ENCODE measurements around the gene KRT2. TPM values are rescaled to one million over a fixed set of nuclear protein-coding genes. Genes with fewer than 3 reads are reported as not detected.

KRT2 gene
- total and polyA plus RNA-seq, 10 of the 15 experiments (the other 5 are each of a cell fraction or from before 2014, with no cell fraction given): 0.08 to 0.12 TPM; not detected in 8

- ATAC-seq (no peak), FAIRE-seq (no peak), DNase-seq (ENCODE audit: low read depth, low spot score) (no peak)
- Histone ChIP-seq H3K36me3 (ENCODE audit: control insufficient read depth in 2 of 2, insufficient read depth in 2 of 2, low read length in 1 of 2) (no peaks in the 10 kb centered on the region), H3K9me3 (replicated peaks; ENCODE audit: control insufficient read depth, insufficient read depth, low read length) (no peaks in the 10 kb centered on the region), H4K20me1 (ENCODE audit: control insufficient read depth, insufficient read depth) (no peaks in the 10 kb centered on the region; the same call in 1 of the 2 replicates), H3K9ac (ENCODE audit: control insufficient read depth, insufficient read depth, low read length) (no peak overlapping the region), H3K27me3 (replicated peaks in 1 of 2; ENCODE audit: control insufficient read depth in 2 of 2, insufficient read depth in 2 of 2, low read length in 1 of 2) (peaks cover 9 to 11% of the 10 kb centered on the region in 2 experiments), H3K4me1 (ENCODE audit: control insufficient read depth, insufficient read depth, low read length) (no peaks in the 10 kb centered on the region), H3K4me3 (no peak overlapping the region), H2AFZ (ENCODE audit: control insufficient read depth, low read depth, low read length) (no peak overlapping the region), H3K4me2 (ENCODE audit: control insufficient read depth, insufficient read depth) (no peak overlapping the region), H3K79me2 (ENCODE audit: control insufficient read depth, insufficient read depth, low read length) (no peaks in the 10 kb centered on the region), H3K27ac (ENCODE audit: control insufficient read depth, insufficient read depth) (no peak overlapping the region)
- BruUV-seq (replicated peaks): no TSS peak
- ChIA-PET RAD21 (ENCODE audit: unreplicated experiment) (no interaction called here), POLR2A (no interaction called here), CTCF (no interaction called here), SMC1A (ENCODE audit: uncharacterized antibody, unreplicated experiment) (no interaction called here)
- in situ Hi-C loops (cut with MboI) (no loop called here), intact Hi-C loops (cut with micrococcal nuclease; ENCODE audit: unreplicated experiment) (no loop called here)
- 0% methylated on average over 1 of the region's 1 CpG for WGBS (ENCODE audit: insufficient coverage, insufficient replicate concordance, low lambda C conversion rate, missing lambda C conversion rate)
- TF ChIP-seq PML (IDR thresholded peaks at IDR 0.05; ENCODE audit: low read length) (no peak), EP300 (IDR thresholded peaks at IDR 0.05; ENCODE audit: borderline replicate concordance in 1 of 2, control insufficient read depth in 1 of 2, low read depth in 2 of 2, low read length in 2 of 2) (no peak), SIN3A (IDR thresholded peaks at IDR 0.05; ENCODE audit: low read depth, low read length) (no peak), FOXM1 (IDR thresholded peaks at IDR 0.05; ENCODE audit: low read depth, low read length) (no peak)
Measured at GRCh38 chr12:52689936-52690335, 37.9 kb upstream of the KRT2 start.

- in situ Hi-C loops (cut with MboI) (no loop called here), intact Hi-C loops (cut with micrococcal nuclease; ENCODE audit: unreplicated experiment) (no loop called here)
- ChIA-PET RAD21 (ENCODE audit: unreplicated experiment) (no interaction called here), POLR2A (no interaction called here), SMC1A (ENCODE audit: uncharacterized antibody, unreplicated experiment) (no interaction called here), CTCF (no interaction called here)
- Histone ChIP-seq H2AFZ (ENCODE audit: control insufficient read depth, low read depth, low read length) (no peak overlapping the region), H3K27ac (ENCODE audit: control insufficient read depth, insufficient read depth) (no peak overlapping the region), H3K79me2 (ENCODE audit: control insufficient read depth, insufficient read depth, low read length) (no peaks in the 10 kb centered on the region), H3K4me3 (no peak overlapping the region), H3K36me3 (ENCODE audit: control insufficient read depth in 2 of 2, insufficient read depth in 2 of 2, low read length in 1 of 2) (no peaks in the 10 kb centered on the region), H3K9me3 (replicated peaks; ENCODE audit: control insufficient read depth, insufficient read depth, low read length) (no peaks in the 10 kb centered on the region), H3K4me1 (ENCODE audit: control insufficient read depth, insufficient read depth, low read length) (no peaks in the 10 kb centered on the region), H3K9ac (ENCODE audit: control insufficient read depth, insufficient read depth, low read length) (no peak overlapping the region), H4K20me1 (ENCODE audit: control insufficient read depth, insufficient read depth) (peaks cover 2% of the 10 kb centered on the region; the same call in 1 of the 2 replicates), H3K27me3 (replicated peaks in 1 of 2; ENCODE audit: control insufficient read depth in 2 of 2, insufficient read depth in 2 of 2, low read length in 1 of 2) (peaks cover 9 to 11% of the 10 kb centered on the region in 2 experiments), H3K4me2 (ENCODE audit: control insufficient read depth, insufficient read depth) (no peak overlapping the region)
- ATAC-seq (no peak), FAIRE-seq (no peak), DNase-seq (ENCODE audit: low read depth, low spot score) (no peak)
- BruUV-seq (replicated peaks): no TSS peak
- no peak for TF ChIP-seq FOS (IDR thresholded peaks at IDR 0.05; ENCODE audit: borderline replicate concordance, extremely low read depth, insufficient read length)
- TF ChIP-seq STAT1 (conservative IDR thresholded peaks at IDR 0.05): no peak
- TF ChIP-seq JUNB (IDR thresholded peaks at IDR 0.05): no peak
- TF ChIP-seq, protein P1, sequence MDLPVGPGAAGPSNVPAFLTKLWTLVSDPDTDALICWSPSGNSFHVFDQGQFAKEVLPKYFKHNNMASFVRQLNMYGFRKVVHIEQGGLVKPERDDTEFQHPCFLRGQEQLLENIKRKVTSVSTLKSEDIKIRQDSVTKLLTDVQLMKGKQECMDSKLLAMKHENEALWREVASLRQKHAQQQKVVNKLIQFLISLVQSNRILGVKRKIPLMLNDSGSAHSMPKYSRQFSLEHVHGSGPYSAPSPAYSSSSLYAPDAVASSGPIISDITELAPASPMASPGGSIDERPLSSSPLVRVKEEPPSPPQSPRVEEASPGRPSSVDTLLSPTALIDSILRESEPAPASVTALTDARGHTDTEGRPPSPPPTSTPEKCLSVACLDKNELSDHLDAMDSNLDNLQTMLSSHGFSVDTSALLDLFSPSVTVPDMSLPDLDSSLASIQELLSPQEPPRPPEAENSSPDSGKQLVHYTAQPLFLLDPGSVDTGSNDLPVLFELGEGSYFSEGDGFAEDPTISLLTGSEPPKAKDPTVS (IDR thresholded peaks at IDR 0.05; ENCODE audit: low read depth, low read length): no peak
- TF ChIP-seq NFXL1 (IDR thresholded peaks at IDR 0.05; ENCODE audit: borderline replicate concordance): no peak
- TF ChIP-seq MYB (IDR thresholded peaks at IDR 0.05; ENCODE audit: borderline replicate concordance, low read depth, low read length): no peak
- TF ChIP-seq EED (IDR thresholded peaks at IDR 0.05; ENCODE audit: low read depth): no peak
- no peak for TF ChIP-seq CEBPB (IDR thresholded peaks at IDR 0.05; ENCODE audit: borderline replicate concordance in 1 of 2, low read depth in 2 of 2, low read length in 2 of 2)
- no peak for TF ChIP-seq POU2F2 (IDR thresholded peaks at IDR 0.05; ENCODE audit: borderline replicate concordance, low read depth, low read length)
- TF ChIP-seq YBX1 (IDR thresholded peaks at IDR 0.05): no peak
- no peak for TF ChIP-seq ASH2L (IDR thresholded peaks at IDR 0.05; ENCODE audit: borderline replicate concordance, low read depth)
- no peak for TF ChIP-seq GATAD2B (conservative IDR thresholded peaks at IDR 0.05; ENCODE audit: low read depth)
Measured at GRCh38 chr12:52689239-52689638, 37.2 kb upstream of the KRT2 start.

All from GM12878 (cell line).